Measurements from ENCODE around the gene SIGMAR1.

The SIGMAR1 gene

GRCh38 chr9:34624475-34625185, 13.0 kb downstream of the SIGMAR1 start:
- TF ChIP-seq PAX5 (IDR thresholded peaks at IDR 0.05; ENCODE audit: insufficient read depth, low read length, severe bottlenecking) (no peak), POLR2AphosphoS5 (IDR thresholded peaks at IDR 0.05; ENCODE audit: low read depth, low read length) (no peak), TAF1 (IDR thresholded peaks at IDR 0.05; ENCODE audit: low read depth, low read length) (no peak), POLR2A (IDR thresholded peaks at IDR 0.05; ENCODE audit: low read depth, low read length) (no peak), SPI1 (IDR thresholded peaks at IDR 0.05; ENCODE audit: low read depth, low read length) (no peak), POU2F2 (IDR thresholded peaks at IDR 0.05; ENCODE audit: low read depth, low read length) (no peak)
- no peak for FAIRE-seq
- DNase-seq (ENCODE audit: insufficient read length, low spot score) = no peak

- TF ChIP-seq TAF1 (IDR thresholded peaks at IDR 0.05; ENCODE audit: low read depth, low read length) (no peak), SPI1 (IDR thresholded peaks at IDR 0.05; ENCODE audit: low read depth, low read length) (no peak), PAX5 (IDR thresholded peaks at IDR 0.05; ENCODE audit: insufficient read depth, low read length, severe bottlenecking) (no peak), POLR2A (IDR thresholded peaks at IDR 0.05; ENCODE audit: low read depth, low read length) (no peak), POLR2AphosphoS5 (IDR thresholded peaks at IDR 0.05; ENCODE audit: low read depth, low read length) (no peak), POU2F2 (IDR thresholded peaks at IDR 0.05; ENCODE audit: low read depth, low read length) (no peak)
- DNase-seq (ENCODE audit: insufficient read length, low spot score) = no peak
- no peak for FAIRE-seq
Measured at GRCh38 chr9:34623374-34624235, 14.0 kb downstream of the SIGMAR1 start.

GRCh38 chr9:34620061-34620994, 17.3 kb downstream of the SIGMAR1 start, which contains the start of gene DCTN3:
TSS of gene DCTN3 (minus strand) at chr9:34620495. CDS start at chr9:34620464, 31 bp downstream.
- no peak; the same call in 1 of the 2 replicates for TF ChIP-seq TAF1 (IDR thresholded peaks at IDR 0.05; ENCODE audit: low read depth, low read length)
- TF ChIP-seq POU2F2 (IDR thresholded peaks at IDR 0.05; ENCODE audit: low read depth, low read length) = peak; percentile 63; the same call in 1 of the 2 replicates
- TF ChIP-seq POLR2AphosphoS5 (IDR thresholded peaks at IDR 0.05; ENCODE audit: low read depth, low read length) = peak; percentile 64
- peak; percentile 71 for TF ChIP-seq POLR2A (IDR thresholded peaks at IDR 0.05; ENCODE audit: low read depth, low read length)
- peak; percentile 98 for FAIRE-seq

GRCh38 chr9:34615132-34615531, 22.5 kb downstream of the SIGMAR1 start:
- TF ChIP-seq PAX5 (IDR thresholded peaks at IDR 0.05; ENCODE audit: insufficient read depth, low read length, severe bottlenecking) = no peak
- TF ChIP-seq TAF1 (IDR thresholded peaks at IDR 0.05; ENCODE audit: low read depth, low read length) = no peak
- no peak for TF ChIP-seq POLR2A (IDR thresholded peaks at IDR 0.05; ENCODE audit: low read depth, low read length)
- no peak for TF ChIP-seq POU2F2 (IDR thresholded peaks at IDR 0.05; ENCODE audit: low read depth, low read length)
- TF ChIP-seq POLR2AphosphoS5 (IDR thresholded peaks at IDR 0.05; ENCODE audit: low read depth, low read length) = no peak
- no peak for TF ChIP-seq SPI1 (IDR thresholded peaks at IDR 0.05; ENCODE audit: low read depth, low read length)
- FAIRE-seq (no peak), DNase-seq (ENCODE audit: insufficient read length, low spot score) (no peak)

More at GRCh38 chr9:34620061-34620994, 17.3 kb downstream of the SIGMAR1 start, which contains the start of gene DCTN3:
- peak; percentile 97 for DNase-seq (ENCODE audit: insufficient read length, low spot score)

- DNase-seq (ENCODE audit: insufficient read length, low spot score) = no peak
- peak; percentile 52 for FAIRE-seq
- TF ChIP-seq PAX5 (IDR thresholded peaks at IDR 0.05; ENCODE audit: insufficient read depth, low read length, severe bottlenecking) = no peak
Measured at GRCh38 chr9:34612788-34613390, 24.7 kb downstream of the SIGMAR1 start.

GRCh38 chr9:34611811-34612787, 25.5 kb downstream of the SIGMAR1 start, which contains the start of gene RPP25L:
TSS of gene RPP25L (minus strand) at chr9:34612097. CDS start at chr9:34611296, 801 bp downstream.
- DNase-seq (ENCODE audit: insufficient read length, low spot score) = peak; percentile 91
- TF ChIP-seq POLR2A (IDR thresholded peaks at IDR 0.05; ENCODE audit: low read depth, low read length) (peak; percentile 73), POLR2AphosphoS5 (IDR thresholded peaks at IDR 0.05; ENCODE audit: low read depth, low read length) (peak; percentile 77), TAF1 (IDR thresholded peaks at IDR 0.05; ENCODE audit: low read depth, low read length) (peak; percentile 71; the same call in 1 of the 2 replicates), SPI1 (IDR thresholded peaks at IDR 0.05; ENCODE audit: low read depth, low read length) (no peak), PAX5 (IDR thresholded peaks at IDR 0.05; ENCODE audit: insufficient read depth, low read length, severe bottlenecking) (no peak), POU2F2 (IDR thresholded peaks at IDR 0.05; ENCODE audit: low read depth, low read length) (peak; percentile 31; the same call in 1 of the 2 replicates)
- FAIRE-seq = peak; percentile 93

GRCh38 chr9:34611251-34611810, 26.3 kb downstream of the SIGMAR1 start:
- DNase-seq (ENCODE audit: insufficient read length, low spot score) (no peak), FAIRE-seq (no peak)
- no peak for TF ChIP-seq PAX5 (IDR thresholded peaks at IDR 0.05; ENCODE audit: insufficient read depth, low read length, severe bottlenecking)
- TF ChIP-seq TAF1 (IDR thresholded peaks at IDR 0.05; ENCODE audit: low read depth, low read length) = 0 out of 2 replicates have a peak, but pooled peaks have one; percentile 29
